HCT116 (cell line): Measurements from ENCODE around the gene SERTAD1. TPM values are rescaled to one million over a fixed set of nuclear protein-coding genes. Genes with fewer than 3 reads are reported as not detected.

Experiments
- ATAC-seq: fragments of 200-7000 bp; cut with Tn5 transposase; 2 replicates; pipeline ENCODE4 v1.9.1; 2020; ENCODE audit warnings: mild to moderate bottlenecking, moderate library complexity
- BruUV-seq: library from RNA; stranded (reverse); fragments of 400-500 nt; replicated peaks from 2 replicates; lab custom pipeline; 2021; lab: Mats Ljungman, UMichigan
- CTCF ChIA-PET: fragments of 300-600 bp; sonication (Branson Sonifier 250); formaldehyde crosslinking; loops from one replicate; lab custom pipeline; 2021; ENCODE audit warnings: antibody characterized with exemption; lab: Charles Lee
- POLR2A ChIA-PET: fragments of 300-600, 350-600 bp; sonication (Branson Sonifier 250); formaldehyde crosslinking; loops from one replicate; lab custom pipeline; 2021; ENCODE audit warnings: antibody characterized with exemption; lab: Charles Lee
- RAD21 ChIA-PET, 2 experiments: fragments of 300-600 bp; sonication (Branson Sonifier 250); formaldehyde crosslinking; loops; one replicate each; lab custom pipeline; 2023; ENCODE audit warnings: low total read pairs in 2 of 2; ENCODE audit not compliant: uncharacterized antibody in 2 of 2, unreplicated experiment in 2 of 2, low non-redundant PET in 1 of 2; lab: Charles Lee
- DNase-seq: peaks from one replicate; pipeline ENCODE4 v3.0.0-alpha.2; 2010; ENCODE audit warnings: low read depth, low spot score
- H2AFZ ChIP-seq: fragments of 200-600 bp; shearing (Covaris generic), sonication (generic); 2 replicates; pipeline ENCODE4 v1.6.1; 2017; ENCODE audit warnings: low read depth, mixed run types, mixed read lengths, antibody characterized with exemption, low read length; ENCODE audit not compliant: poor library complexity, severe bottlenecking
- H3K27ac ChIP-seq: 2 replicates; pipeline ENCODE4 v1.5.1; 2012; ENCODE audit warnings: low read depth, low read length
- H3K27me3 ChIP-seq: fragments of 200-600 bp; sonication (generic); 2 replicates; pipeline ENCODE4 v1.6.1; 2016; ENCODE audit warnings: mixed run types, low read length, mixed read lengths; ENCODE audit not compliant: insufficient read depth
- H3K36me3 ChIP-seq, 2 experiments: fragments of 200-500 bp in 1 of 2; fragments of 200-600 bp in 1 of 2; sonication (Bioruptor generic) in 1 of 2; sonication (generic) in 1 of 2; 2 replicates each; pipeline versions ENCODE4 v1.5.1 to v1.6.1; 2014 to 2016; ENCODE audit warnings: low read length in 2 of 2, inconsistent platforms in 1 of 2, mixed read lengths in 1 of 2, mixed run types in 1 of 2; ENCODE audit not compliant: insufficient read depth in 2 of 2, control insufficient read depth in 1 of 2
- H3K4me1 ChIP-seq, 2 experiments: fragments of 200-600 bp in 1 of 2; sonication (generic) in 1 of 2; 2 replicates each; pipeline versions ENCODE4 v1.5.1 to v1.6.1; 2012 to 2017; ENCODE audit warnings: low read length in 2 of 2, inconsistent platforms in 1 of 2, mild to moderate bottlenecking in 1 of 2, mixed read lengths in 1 of 2, mixed run types in 1 of 2, moderate library complexity in 1 of 2; ENCODE audit not compliant: insufficient read depth in 2 of 2, control insufficient read depth in 1 of 2
- H3K4me2 ChIP-seq: fragments of 200-600 bp; sonication (generic); 2 replicates; pipeline ENCODE4 v1.6.1; 2017; ENCODE audit warnings: mixed run types, low read length, mixed read lengths
- H3K4me3 ChIP-seq, 2 experiments: fragments of 200-600 bp in 1 of 2; sonication (generic) in 1 of 2; replicated peaks in 1 of 2; 2 replicates each; pipeline ENCODE4 v1.5.1; 2011 to 2016; ENCODE audit warnings: low read length in 2 of 2, control low read depth in 1 of 2, low read depth in 1 of 2, mild to moderate bottlenecking in 1 of 2, mixed read lengths in 1 of 2, mixed run types in 1 of 2
- H3K79me2 ChIP-seq: fragments of 200-600 bp; sonication (generic); 2 replicates; pipeline ENCODE4 v1.6.1; 2017; ENCODE audit warnings: mild to moderate bottlenecking, mixed run types, low read length, moderate library complexity, mixed read lengths; ENCODE audit not compliant: insufficient read depth
- H3K9ac ChIP-seq: fragments of 200-600 bp; sonication (generic); 2 replicates; pipeline ENCODE4 v1.6.1; 2016; ENCODE audit warnings: low read length, mixed read lengths
- H3K9me2 ChIP-seq: fragments of 200-600 bp; sonication (generic), shearing (Covaris generic); 2 replicates; pipeline ENCODE4 v1.6.1; 2017; ENCODE audit warnings: mixed run types, mild to moderate bottlenecking, moderate library complexity; ENCODE audit not compliant: insufficient read depth
- H3K9me3 ChIP-seq, 2 experiments: fragments of 200-500 bp in 1 of 2; fragments of 200-600 bp in 1 of 2; sonication (Bioruptor generic) in 1 of 2; sonication (generic) in 1 of 2; 2 replicates each; pipeline ENCODE4 v1.6.1; 2014 to 2017; ENCODE audit warnings: low read length in 2 of 2, mixed read lengths in 2 of 2, inconsistent platforms in 1 of 2, low read depth in 1 of 2, mild to moderate bottlenecking in 1 of 2, mixed run types in 1 of 2, moderate library complexity in 1 of 2; ENCODE audit not compliant: control insufficient read depth in 1 of 2, insufficient read depth in 1 of 2
- H4K20me1 ChIP-seq: fragments of 200-600 bp; sonication (generic), shearing (Covaris generic); 2 replicates; pipeline ENCODE4 v1.6.1; 2017; ENCODE audit warnings: mixed run types, mild to moderate bottlenecking, moderate library complexity; ENCODE audit not compliant: insufficient read depth
- CEBPB ChIP-seq: IDR thresholded peaks from 2 replicates; pipeline ENCODE4 v1.6.1; 2012; ENCODE audit warnings: low read depth
- ELF1 ChIP-seq: IDR thresholded peaks from 2 replicates; pipeline ENCODE4 v1.6.1; 2012; ENCODE audit warnings: low read depth, borderline replicate concordance
- EZH2 ChIP-seq: fragments of 200-600 bp; sonication (generic); IDR thresholded peaks from 2 replicates; pipeline ENCODE4 v1.6.1; 2017; ENCODE audit warnings: antibody characterized with exemption, mixed run types
- JUND ChIP-seq: IDR thresholded peaks from 2 replicates; pipeline ENCODE4 v1.6.1; 2012
- POLR2A ChIP-seq: IDR thresholded peaks from 2 replicates; pipeline ENCODE4 v1.7.0; 2011; ENCODE audit warnings: borderline replicate concordance; ENCODE audit not compliant: insufficient read depth, insufficient read length; ENCODE audit errors: extremely low read depth
- SIN3A ChIP-seq: IDR thresholded peaks from 2 replicates; pipeline ENCODE4 v1.6.1; 2012; ENCODE audit warnings: low read depth
- ZFX ChIP-seq: fragments of 450-650 bp; IDR thresholded peaks from 2 replicates; pipeline ENCODE4 v1.6.1; 2017
- intact Hi-C: fragments of 100-400 bp; cut with micrococcal nuclease; formaldehyde crosslinking; loops from 2 replicates; pipeline ENCODE4 v1.10.0; 2022
- total RNA-seq: library from RNA; stranded (reverse); gene quantifications from one replicate; pipeline ENCODE4 v1.2.1, GENCODE V29; 2021; ENCODE audit not compliant: unreplicated experiment
- TF ChIP-seq, protein P1 (sequence below): IDR thresholded peaks from 2 replicates; pipeline ENCODE4 v1.6.1; 2012
- TF ChIP-seq, protein P2 (sequence below): IDR thresholded peaks from 2 replicates; pipeline ENCODE4 v1.6.1; 2012
- TF ChIP-seq, protein P3 (sequence below): IDR thresholded peaks from 2 replicates; pipeline ENCODE4 v1.6.1; 2012; ENCODE audit warnings: low read depth

Gene SERTAD1
- total RNA-seq, 1 experiment from 2014 or later, result 30.3 TPM

DNA sequence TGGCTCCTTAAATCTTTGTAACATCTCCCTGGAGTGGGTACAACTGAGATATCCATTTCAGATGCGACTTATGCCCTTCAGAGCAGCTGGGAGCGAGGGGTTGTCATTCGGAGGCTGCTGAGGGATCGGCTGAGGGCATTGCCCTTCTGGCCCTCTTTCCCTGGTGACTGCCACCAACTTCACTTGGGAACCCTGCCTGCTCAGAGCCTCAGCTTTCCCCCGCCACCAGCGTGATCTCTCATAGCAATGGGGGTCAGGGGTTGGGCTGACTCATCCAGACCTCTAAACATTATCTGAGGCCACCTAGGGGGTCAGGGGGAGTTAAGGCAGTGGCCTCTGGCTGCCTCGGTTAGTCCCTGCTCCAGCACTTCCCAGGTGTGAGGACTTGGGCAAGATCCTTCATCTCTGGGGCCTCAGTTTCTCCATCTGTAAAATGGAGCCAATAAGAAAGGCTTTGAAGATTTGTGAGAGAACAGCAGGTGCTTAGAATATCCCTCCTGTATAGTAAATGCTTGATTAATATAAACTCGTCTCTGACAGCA lies 13.8 kb downstream of the SERTAD1 start:
- Histone ChIP-seq H3K36me3 (no peaks in the 10 kb centered on the region), H4K20me1 (no peaks in the 10 kb centered on the region), H3K79me2 (no peaks in the 10 kb centered on the region), H2AFZ (no peak overlapping the region), H3K9ac (peak overlapping the region; percentile 62), H3K27ac (peak overlapping the region; percentile 43; the same call in 1 of the 2 replicates), H3K4me1 (peaks cover 33 to 61% of the 10 kb centered on the region in 2 experiments), H3K27me3 (no peaks in the 10 kb centered on the region), H3K4me2 (peak overlapping the region; percentile 87), H3K9me2 (no peaks in the 10 kb centered on the region), H3K4me3 (peak overlapping the region in 1 of 2 experiments; percentile 45; a peak in 2 of 4 replicates), H3K9me3 (no peaks in the 10 kb centered on the region)
- CTCF ChIA-PET, result interaction anchor here (1.1 kb wide), 1 partner anchor 9 kb away, joined by 3 read pairs; no protein-coding TSS in a partner anchor
- TF ChIP-seq EZH2, result no peak
- TF ChIP-seq, protein P1, sequence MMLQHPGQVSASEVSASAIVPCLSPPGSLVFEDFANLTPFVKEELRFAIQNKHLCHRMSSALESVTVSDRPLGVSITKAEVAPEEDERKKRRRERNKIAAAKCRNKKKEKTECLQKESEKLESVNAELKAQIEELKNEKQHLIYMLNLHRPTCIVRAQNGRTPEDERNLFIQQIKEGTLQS, result no peak
- TF ChIP-seq, protein P2, sequence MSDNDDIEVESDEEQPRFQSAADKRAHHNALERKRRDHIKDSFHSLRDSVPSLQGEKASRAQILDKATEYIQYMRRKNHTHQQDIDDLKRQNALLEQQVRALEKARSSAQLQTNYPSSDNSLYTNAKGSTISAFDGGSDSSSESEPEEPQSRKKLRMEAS, result no peak
- no peak for TF ChIP-seq ELF1
- no peak for TF ChIP-seq POLR2A
- no peak for TF ChIP-seq ZFX
- no peak for TF ChIP-seq SIN3A
- no peak for TF ChIP-seq JUND
- no peak for TF ChIP-seq CEBPB
- TF ChIP-seq, protein P3, sequence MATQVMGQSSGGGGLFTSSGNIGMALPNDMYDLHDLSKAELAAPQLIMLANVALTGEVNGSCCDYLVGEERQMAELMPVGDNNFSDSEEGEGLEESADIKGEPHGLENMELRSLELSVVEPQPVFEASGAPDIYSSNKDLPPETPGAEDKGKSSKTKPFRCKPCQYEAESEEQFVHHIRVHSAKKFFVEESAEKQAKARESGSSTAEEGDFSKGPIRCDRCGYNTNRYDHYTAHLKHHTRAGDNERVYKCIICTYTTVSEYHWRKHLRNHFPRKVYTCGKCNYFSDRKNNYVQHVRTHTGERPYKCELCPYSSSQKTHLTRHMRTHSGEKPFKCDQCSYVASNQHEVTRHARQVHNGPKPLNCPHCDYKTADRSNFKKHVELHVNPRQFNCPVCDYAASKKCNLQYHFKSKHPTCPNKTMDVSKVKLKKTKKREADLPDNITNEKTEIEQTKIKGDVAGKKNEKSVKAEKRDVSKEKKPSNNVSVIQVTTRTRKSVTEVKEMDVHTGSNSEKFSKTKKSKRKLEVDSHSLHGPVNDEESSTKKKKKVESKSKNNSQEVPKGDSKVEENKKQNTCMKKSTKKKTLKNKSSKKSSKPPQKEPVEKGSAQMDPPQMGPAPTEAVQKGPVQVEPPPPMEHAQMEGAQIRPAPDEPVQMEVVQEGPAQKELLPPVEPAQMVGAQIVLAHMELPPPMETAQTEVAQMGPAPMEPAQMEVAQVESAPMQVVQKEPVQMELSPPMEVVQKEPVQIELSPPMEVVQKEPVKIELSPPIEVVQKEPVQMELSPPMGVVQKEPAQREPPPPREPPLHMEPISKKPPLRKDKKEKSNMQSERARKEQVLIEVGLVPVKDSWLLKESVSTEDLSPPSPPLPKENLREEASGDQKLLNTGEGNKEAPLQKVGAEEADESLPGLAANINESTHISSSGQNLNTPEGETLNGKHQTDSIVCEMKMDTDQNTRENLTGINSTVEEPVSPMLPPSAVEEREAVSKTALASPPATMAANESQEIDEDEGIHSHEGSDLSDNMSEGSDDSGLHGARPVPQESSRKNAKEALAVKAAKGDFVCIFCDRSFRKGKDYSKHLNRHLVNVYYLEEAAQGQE, result no peak
- RAD21 ChIA-PET, result no interaction called here
- intact Hi-C loops, result no loop called here
- BruUV-seq, result no TSS peak
- POLR2A ChIA-PET, result interaction anchor here (1.1 to 4.8 kb wide), 3 partner anchors 8 to 21 kb away, joined by 3 to 14 read pairs (median 5); partner anchors contain the start of gene SERTAD1
- DNase-seq, result no peak
- no peak for ATAC-seq
